Activated CD4-positive, CD25-positive, alpha-beta regulatory T cell treated with anti-CD3 and anti-CD28 coated beads, Interleukin-2, amount 50 U/mL, for 24 hours (primary cell): ENCODE measurements around the gene SIGMAR1.
A peak's percentile ranks its signal among the peaks of the same experiment; 100 is the strongest.

ENCODE experiments used
- ATAC-seq, 2 donors: fragments of 150-1000 bp; cut with Tn5 transposase; one replicate each; pipeline ENCODE4 v1.10.0; 2021; ENCODE audit warnings: mild to moderate bottlenecking in 1 of 2, moderate library complexity in 1 of 2

The SIGMAR1 gene

GRCh38 chr9:34637356-34638137 is at the start of gene SIGMAR1:
Gene SIGMAR1, minus strand, starts transcription at chr9:34637787. Its CDS starts 90 bp downstream, at chr9:34637697.
- peak; percentile 89 to 92 for ATAC-seq

GRCh38 chr9:34686732-34687131 is 49.1 kb upstream of the SIGMAR1 start:
- ATAC-seq: no peak

- no peak for ATAC-seq
Measured at GRCh38 chr9:34686231-34686630, 48.6 kb upstream of the SIGMAR1 start.

GRCh38 chr9:34685591-34685990 is 48.0 kb upstream of the SIGMAR1 start:
- ATAC-seq: no peak

GRCh38 chr9:34684816-34685215 is 47.2 kb upstream of the SIGMAR1 start:
- ATAC-seq: no peak

GRCh38 chr9:34684145-34684544 is 46.6 kb upstream of the SIGMAR1 start:
- ATAC-seq: peak; percentile 99

GRCh38 chr9:34675869-34676268 is 38.3 kb upstream of the SIGMAR1 start:
- no peak for ATAC-seq

- peak; percentile 59 to 63 for ATAC-seq
Measured at GRCh38 chr9:34675048-34675714, 37.6 kb upstream of the SIGMAR1 start.

GRCh38 chr9:34674440-34674839 is 36.9 kb upstream of the SIGMAR1 start:
- no peak for ATAC-seq

- ATAC-seq: no peak
Measured at GRCh38 chr9:34671307-34671706, 33.7 kb upstream of the SIGMAR1 start.

- no peak for ATAC-seq
Measured at GRCh38 chr9:34669809-34670562, 32.4 kb upstream of the SIGMAR1 start.

- peak; percentile 69 to 72 for ATAC-seq
Measured at GRCh38 chr9:34665381-34666250, 28.0 kb upstream of the SIGMAR1 start.

GRCh38 chr9:34665067-34665380 is 27.4 kb upstream of the SIGMAR1 start:
- ATAC-seq: peak; percentile 6 to 18

- ATAC-seq: peak; percentile 62 to 67
Measured at GRCh38 chr9:34664281-34665066, 26.9 kb upstream of the SIGMAR1 start.

GRCh38 chr9:34663303-34663605 is 25.7 kb upstream of the SIGMAR1 start:
- ATAC-seq: no peak

- no peak for ATAC-seq
Measured at GRCh38 chr9:34662526-34663302, 25.1 kb upstream of the SIGMAR1 start, which contains the start of gene CCL27. Gene CCL27, minus strand, starts transcription at chr9:34662657. Its CDS starts 24 bp downstream, at chr9:34662633.

GRCh38 chr9:34659592-34660253 is 22.1 kb upstream of the SIGMAR1 start:
- no peak for ATAC-seq

- ATAC-seq: no peak
Measured at GRCh38 chr9:34658461-34658860, 20.9 kb upstream of the SIGMAR1 start.

- ATAC-seq: no peak
Measured at GRCh38 chr9:34656992-34657391, 19.4 kb upstream of the SIGMAR1 start.

- no peak for ATAC-seq
Measured at GRCh38 chr9:34655394-34655793, 17.8 kb upstream of the SIGMAR1 start.
